ENCODE measurements around the gene IFNA13. TPM values are rescaled to one million over a fixed set of nuclear protein-coding genes. Genes with fewer than 3 reads are reported as not detected.

IFNA13 gene
- polyA plus RNA-seq, 1 of the 3 experiments (the other 2 are of a cell fraction) = not detected

- Histone ChIP-seq H3K4me1 (ENCODE audit: control insufficient read depth in 1 of 2, insufficient read depth in 2 of 2, low read depth in 1 of 2, low read length in 1 of 2) (peaks cover 0 to 4% of the 10 kb centered on the region in 2 experiments; a peak in 2 of 4 replicates), H3K27me3 (ENCODE audit: insufficient read depth) (peaks cover 45% of the 10 kb centered on the region; the same call in 1 of the 2 replicates), H2AFZ (ENCODE audit: low read depth) (no peak overlapping the region), H3F3A (replicated peaks; ENCODE audit: insufficient read depth) (no peaks in the 10 kb centered on the region), H3K4me2 (no peak overlapping the region), H3K9ac (no peak overlapping the region), H3K4me3 (ENCODE audit: low read depth in 2 of 2, low read length in 1 of 2) (no peak overlapping the region), H3K36me3 (replicated peaks in 1 of 2; ENCODE audit: control insufficient read depth in 1 of 2, insufficient read depth in 2 of 2, low read length in 1 of 2) (no peaks in the 10 kb centered on the region), H3K9me3 (no peaks in the 10 kb centered on the region), H3K27ac (ENCODE audit: low read depth in 2 of 2, low read length in 1 of 2) (no peak overlapping the region), H3K79me2 (ENCODE audit: insufficient read depth) (no peaks in the 10 kb centered on the region), H4K20me1 (ENCODE audit: insufficient read depth) (no peaks in the 10 kb centered on the region), H3K9me2 (no peaks in the 10 kb centered on the region)
- ChIA-PET CTCF (interaction anchor here (2.0 to 8.2 kb wide), 3 partner anchors 67 to 81 kb away, joined by 10 to 143 read pairs (median 12); partner anchors contain the start of gene KLHL9), POLR2A (no interaction called here)
- 62% methylated on average over 5 of the region's 5 CpGs for WGBS (ENCODE audit: low lambda C conversion rate)
- TF ChIP-seq CHD2 (IDR thresholded peaks at IDR 0.05; ENCODE audit: low read length, partially characterized antibody) (no peak), RCOR1 (IDR thresholded peaks at IDR 0.05; ENCODE audit: low read length) (no peak), EZH2phosphoT487 (IDR thresholded peaks at IDR 0.05; ENCODE audit: borderline replicate concordance, low read depth) (no peak), TEAD4 (IDR thresholded peaks at IDR 0.05; ENCODE audit: borderline replicate concordance, insufficient read depth) (no peak), NFIC (IDR thresholded peaks at IDR 0.05; ENCODE audit: borderline replicate concordance) (no peak), EP300 (IDR thresholded peaks at IDR 0.05; ENCODE audit: borderline replicate concordance in 1 of 2, low read depth in 1 of 2, low read length in 1 of 2) (no peak), RAD21 (IDR thresholded peaks at IDR 0.05; ENCODE audit: low read length) (no peak), GATA2 (CRISPR knock-in tag; IDR thresholded peaks at IDR 0.05) (no peak), SIN3A (IDR thresholded peaks at IDR 0.05; ENCODE audit: borderline replicate concordance, low read depth, low read length) (no peak), ZBTB33 (IDR thresholded peaks at IDR 0.05; ENCODE audit: borderline replicate concordance, low read depth) (no peak), GABPA (IDR thresholded peaks at IDR 0.05; ENCODE audit: low read depth) (no peak), YY1 (IDR thresholded peaks at IDR 0.05; ENCODE audit: low read depth) (no peak), FOXJ3 (CRISPR knock-in tag; IDR thresholded peaks at IDR 0.05) (no peak), MXI1 (IDR thresholded peaks at IDR 0.05; ENCODE audit: low read depth, low read length) (no peak)
- TF ChIP-seq, protein P1, sequence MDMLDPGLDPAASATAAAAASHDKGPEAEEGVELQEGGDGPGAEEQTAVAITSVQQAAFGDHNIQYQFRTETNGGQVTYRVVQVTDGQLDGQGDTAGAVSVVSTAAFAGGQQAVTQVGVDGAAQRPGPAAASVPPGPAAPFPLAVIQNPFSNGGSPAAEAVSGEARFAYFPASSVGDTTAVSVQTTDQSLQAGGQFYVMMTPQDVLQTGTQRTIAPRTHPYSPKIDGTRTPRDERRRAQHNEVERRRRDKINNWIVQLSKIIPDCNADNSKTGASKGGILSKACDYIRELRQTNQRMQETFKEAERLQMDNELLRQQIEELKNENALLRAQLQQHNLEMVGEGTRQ (IDR thresholded peaks at IDR 0.05; ENCODE audit: borderline replicate concordance, low read depth, low read length) = no peak
- DNase-seq = no peak
Measured at GRCh38 chr9:21398955-21399489, 31.2 kb upstream of the IFNA13 start.
